Neural progenitor cell (in vitro differentiated cells): ENCODE results near the gene VAPB.

ENCODE experiments used
- EZH2 ChIP-seq: fragments of 200-600 bp; sonication (generic); IDR thresholded peaks from 2 replicates; pipeline ENCODE4 v1.6.1; 2017; ENCODE audit warnings: antibody characterized with exemption, mild to moderate bottlenecking, moderate library complexity
- EZH2phosphoT487 ChIP-seq: fragments of 200-600 bp; sonication (generic); IDR thresholded peaks from 2 replicates; pipeline ENCODE4 v1.6.1; 2017; ENCODE audit warnings: antibody characterized with exemption
- TF ChIP-seq, protein P1 (sequence below): fragments of 200-600 bp; sonication (generic); IDR thresholded peaks from 2 replicates; pipeline ENCODE4 v1.5.1; 2017; ENCODE audit warnings: antibody characterized with exemption, mild to moderate bottlenecking

DNA sequence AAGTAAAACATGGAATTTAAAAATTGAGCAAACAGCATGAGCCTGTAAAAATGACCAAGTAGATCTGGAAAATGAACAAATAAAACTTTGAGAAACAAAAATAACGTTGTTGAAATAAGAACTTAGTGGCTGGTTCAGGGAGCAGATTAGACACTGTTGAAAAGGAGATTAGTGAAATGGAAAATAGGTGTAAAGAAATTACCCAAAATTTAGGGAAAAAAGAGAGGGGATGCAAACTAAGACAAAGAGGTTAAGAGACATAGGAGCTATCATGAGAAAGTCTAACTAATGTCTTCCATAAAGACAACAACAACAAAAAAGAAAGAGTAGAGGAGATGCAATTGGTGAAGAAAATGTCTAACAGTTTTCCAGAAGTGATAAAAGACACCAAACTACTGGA is 97.2 kb downstream of the VAPB start:
- TF ChIP-seq, protein P1, sequence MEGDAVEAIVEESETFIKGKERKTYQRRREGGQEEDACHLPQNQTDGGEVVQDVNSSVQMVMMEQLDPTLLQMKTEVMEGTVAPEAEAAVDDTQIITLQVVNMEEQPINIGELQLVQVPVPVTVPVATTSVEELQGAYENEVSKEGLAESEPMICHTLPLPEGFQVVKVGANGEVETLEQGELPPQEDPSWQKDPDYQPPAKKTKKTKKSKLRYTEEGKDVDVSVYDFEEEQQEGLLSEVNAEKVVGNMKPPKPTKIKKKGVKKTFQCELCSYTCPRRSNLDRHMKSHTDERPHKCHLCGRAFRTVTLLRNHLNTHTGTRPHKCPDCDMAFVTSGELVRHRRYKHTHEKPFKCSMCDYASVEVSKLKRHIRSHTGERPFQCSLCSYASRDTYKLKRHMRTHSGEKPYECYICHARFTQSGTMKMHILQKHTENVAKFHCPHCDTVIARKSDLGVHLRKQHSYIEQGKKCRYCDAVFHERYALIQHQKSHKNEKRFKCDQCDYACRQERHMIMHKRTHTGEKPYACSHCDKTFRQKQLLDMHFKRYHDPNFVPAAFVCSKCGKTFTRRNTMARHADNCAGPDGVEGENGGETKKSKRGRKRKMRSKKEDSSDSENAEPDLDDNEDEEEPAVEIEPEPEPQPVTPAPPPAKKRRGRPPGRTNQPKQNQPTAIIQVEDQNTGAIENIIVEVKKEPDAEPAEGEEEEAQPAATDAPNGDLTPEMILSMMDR: no peak
- no peak for TF ChIP-seq EZH2
- no peak for TF ChIP-seq EZH2phosphoT487
